HG03558 (cell line): Measurements from ENCODE around the gene HELZ2.
"Not testable (repeated sequence)": the region's sequence is repeated elsewhere in the genome, so short reads cannot be mapped to it uniquely, and the experiment has no call there.

Source experiments
- ATAC-seq: cut with Tn5 transposase; IDR thresholded peaks from one replicate; pipeline ENCODE4 v1.9.1; 2021; ENCODE audit warnings: moderate number of reproducible peaks; ENCODE audit not compliant: unreplicated experiment; ENCODE audit errors: extremely low read depth

Gene HELZ2

GRCh38 chr20:63574156-63574828 is at the start of gene HELZ2:
HELZ2 (minus strand) TSS chr20:63574239; CDS start chr20:63572385, 1,854 bp downstream.
- ATAC-seq, result no peak

- no peak for ATAC-seq
Observed at GRCh38 chr20:63622732-63623131, 48.7 kb upstream of the HELZ2 start.

- ATAC-seq, result no peak
Observed at GRCh38 chr20:63622096-63622495, 48.1 kb upstream of the HELZ2 start.

- ATAC-seq, result no peak
Observed at GRCh38 chr20:63620991-63621390, 47.0 kb upstream of the HELZ2 start.

GRCh38 chr20:63619505-63619904 is 45.5 kb upstream of the HELZ2 start:
- no peak for ATAC-seq

- ATAC-seq, result no peak
Observed at GRCh38 chr20:63619086-63619485, 45.0 kb upstream of the HELZ2 start.

- ATAC-seq, result no peak
Observed at GRCh38 chr20:63618291-63618980, 44.4 kb upstream of the HELZ2 start.

GRCh38 chr20:63617876-63618265 is 43.8 kb upstream of the HELZ2 start:
- ATAC-seq, result no peak

GRCh38 chr20:63617092-63617875 is 43.2 kb upstream of the HELZ2 start:
- ATAC-seq, result no peak

GRCh38 chr20:63613863-63614594 is 40.0 kb upstream of the HELZ2 start:
- not testable (repeated sequence) for ATAC-seq

- no peak for ATAC-seq
Observed at GRCh38 chr20:63612276-63612931, 38.4 kb upstream of the HELZ2 start.

GRCh38 chr20:63611646-63612045 is 37.6 kb upstream of the HELZ2 start:
- ATAC-seq, result no peak

GRCh38 chr20:63610581-63611435 is 36.8 kb upstream of the HELZ2 start:
- no peak for ATAC-seq

- no peak for ATAC-seq
Observed at GRCh38 chr20:63606686-63607085, 32.6 kb upstream of the HELZ2 start.

GRCh38 chr20:63602321-63602720 is 28.3 kb upstream of the HELZ2 start:
- ATAC-seq, result no peak

GRCh38 chr20:63601679-63602078 is 27.6 kb upstream of the HELZ2 start:
- ATAC-seq, result not testable (repeated sequence)

GRCh38 chr20:63599396-63600050 is 25.5 kb upstream of the HELZ2 start:
- no peak for ATAC-seq
